OCI-LY1 (cell line): Measurements from ENCODE around the gene USP16.

Experiments used
- H2AFZ ChIP-seq: fragments of 200-600 bp; sonication (generic), shearing (Covaris generic); 2 replicates; pipeline ENCODE4 v1.6.0; 2014; ENCODE audit warnings: antibody characterized with exemption, mild to moderate bottlenecking, low read length
- H3F3A ChIP-seq: fragments of 200-600 bp; sonication (generic), shearing (Covaris generic); 2 replicates; pipeline ENCODE4 v1.6.0; 2014; ENCODE audit warnings: mild to moderate bottlenecking, antibody characterized with exemption, low read length, moderate library complexity; ENCODE audit not compliant: insufficient read depth
- H3K27ac ChIP-seq: fragments of 200-600 bp; sonication (generic); 2 replicates; pipeline ENCODE4 v1.5.1; 2014; ENCODE audit warnings: low read length, mixed run types, mild to moderate bottlenecking, low read depth; ENCODE audit not compliant: poor library complexity, severe bottlenecking
- H3K27me3 ChIP-seq: fragments of 200-600 bp; sonication (generic); 2 replicates; pipeline ENCODE4 v1.6.0; 2014; ENCODE audit warnings: antibody characterized with exemption, mild to moderate bottlenecking, low read length, moderate library complexity; ENCODE audit not compliant: insufficient read depth
- H3K36me3 ChIP-seq: fragments of 200-600 bp; sonication (generic); 2 replicates; pipeline ENCODE4 v1.6.1; 2014; ENCODE audit warnings: mild to moderate bottlenecking, antibody characterized with exemption, low read length, moderate library complexity, mixed read lengths; ENCODE audit not compliant: insufficient read depth
- H3K4me1 ChIP-seq: fragments of 200-600 bp; sonication (generic); 2 replicates; pipeline ENCODE4 v1.5.1; 2014; ENCODE audit warnings: mild to moderate bottlenecking, low read length, moderate library complexity; ENCODE audit not compliant: insufficient read depth, severe bottlenecking
- H3K4me2 ChIP-seq: fragments of 200-600 bp; sonication (generic), shearing (Covaris generic); 2 replicates; pipeline ENCODE4 v1.6.1; 2014; ENCODE audit warnings: low read length
- H3K4me3 ChIP-seq: fragments of 200-600 bp; sonication (generic); 2 replicates; pipeline ENCODE4 v1.5.1; 2014; ENCODE audit warnings: low read length, low read depth, mild to moderate bottlenecking, mixed read lengths; ENCODE audit not compliant: poor library complexity, severe bottlenecking
- H3K79me2 ChIP-seq: fragments of 200-600 bp; shearing (Covaris generic); 2 replicates; pipeline ENCODE4 v1.6.1; 2016; ENCODE audit warnings: mixed run types, low read length, mixed read lengths; ENCODE audit not compliant: insufficient read depth
- H3K9ac ChIP-seq: fragments of 200-600 bp; sonication (generic), shearing (Covaris generic); 2 replicates; pipeline ENCODE4 v1.6.1; 2014; ENCODE audit warnings: mild to moderate bottlenecking, low read length, mixed read lengths
- H3K9me2 ChIP-seq: fragments of 200-600 bp; sonication (generic), shearing (Covaris generic); 2 replicates; pipeline ENCODE4 v1.6.1; 2014; ENCODE audit warnings: low read depth, mild to moderate bottlenecking, low read length, mixed read lengths
- H3K9me3 ChIP-seq: fragments of 200-600 bp; shearing (Covaris generic); 2 replicates; pipeline ENCODE4 v1.6.1; 2014; ENCODE audit warnings: low read length, mixed read lengths
- H4K20me1 ChIP-seq: fragments of 200-600 bp; sonication (generic), shearing (Covaris generic); 2 replicates; pipeline ENCODE4 v1.6.0; 2016; ENCODE audit warnings: mild to moderate bottlenecking, low read length; ENCODE audit not compliant: insufficient read depth
- EZH2 ChIP-seq: fragments of 200-600 bp; sonication (generic), shearing (Covaris generic); IDR thresholded peaks from 2 replicates; pipeline ENCODE4 v1.8.0; 2017; ENCODE audit warnings: borderline replicate concordance, mixed run types, mild to moderate bottlenecking, antibody characterized with exemption, low read length, moderate library complexity, mixed read lengths
- TF ChIP-seq, protein P1 (sequence below): fragments of 200-600 bp; sonication (generic), shearing (Covaris generic); IDR thresholded peaks from 2 replicates; pipeline ENCODE4 v1.5.1; 2017; ENCODE audit warnings: mild to moderate bottlenecking, antibody characterized with exemption, low read length, moderate library complexity, mixed read lengths

Gene USP16

GRCh38 chr21:29082046-29082815 lies 57.8 kb downstream of the USP16 start:
- Histone ChIP-seq H4K20me1 (no peaks in the 10 kb centered on the region), H3F3A (no peaks in the 10 kb centered on the region), H3K79me2 (no peaks in the 10 kb centered on the region), H3K9ac (no peak overlapping the region), H3K9me2 (no peaks in the 10 kb centered on the region), H3K4me3 (no peak overlapping the region), H3K9me3 (no peaks in the 10 kb centered on the region), H3K27ac (no peak overlapping the region), H3K4me2 (no peak overlapping the region), H3K36me3 (no peaks in the 10 kb centered on the region), H3K27me3 (no peaks in the 10 kb centered on the region), H3K4me1 (peaks cover 50% of the 10 kb centered on the region), H2AFZ (no peak overlapping the region)
- no peak for TF ChIP-seq EZH2
- TF ChIP-seq, protein P1, sequence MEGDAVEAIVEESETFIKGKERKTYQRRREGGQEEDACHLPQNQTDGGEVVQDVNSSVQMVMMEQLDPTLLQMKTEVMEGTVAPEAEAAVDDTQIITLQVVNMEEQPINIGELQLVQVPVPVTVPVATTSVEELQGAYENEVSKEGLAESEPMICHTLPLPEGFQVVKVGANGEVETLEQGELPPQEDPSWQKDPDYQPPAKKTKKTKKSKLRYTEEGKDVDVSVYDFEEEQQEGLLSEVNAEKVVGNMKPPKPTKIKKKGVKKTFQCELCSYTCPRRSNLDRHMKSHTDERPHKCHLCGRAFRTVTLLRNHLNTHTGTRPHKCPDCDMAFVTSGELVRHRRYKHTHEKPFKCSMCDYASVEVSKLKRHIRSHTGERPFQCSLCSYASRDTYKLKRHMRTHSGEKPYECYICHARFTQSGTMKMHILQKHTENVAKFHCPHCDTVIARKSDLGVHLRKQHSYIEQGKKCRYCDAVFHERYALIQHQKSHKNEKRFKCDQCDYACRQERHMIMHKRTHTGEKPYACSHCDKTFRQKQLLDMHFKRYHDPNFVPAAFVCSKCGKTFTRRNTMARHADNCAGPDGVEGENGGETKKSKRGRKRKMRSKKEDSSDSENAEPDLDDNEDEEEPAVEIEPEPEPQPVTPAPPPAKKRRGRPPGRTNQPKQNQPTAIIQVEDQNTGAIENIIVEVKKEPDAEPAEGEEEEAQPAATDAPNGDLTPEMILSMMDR: no peak

DNA sequence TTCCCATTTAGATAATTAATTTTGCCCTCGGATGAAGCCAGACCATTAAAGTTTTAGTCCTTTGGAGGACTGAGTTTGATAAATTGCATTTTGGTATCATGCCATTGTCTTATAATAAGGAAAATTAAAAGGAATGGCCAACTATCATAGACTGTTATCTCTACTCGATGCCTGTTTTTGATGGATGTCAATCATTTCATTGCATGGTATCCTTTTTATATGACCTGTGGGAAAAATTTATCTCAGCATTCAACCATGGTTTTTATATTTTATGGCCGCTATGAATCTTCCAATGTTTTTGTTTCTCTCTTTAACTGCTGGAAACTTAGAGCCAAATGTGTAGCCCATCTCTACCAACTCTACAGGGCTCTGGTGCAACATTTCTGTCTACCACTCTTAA lies 58.8 kb downstream of the USP16 start:
- no peak for TF ChIP-seq EZH2
- TF ChIP-seq, protein P1: no peak
- Histone ChIP-seq H3K4me3 (no peak overlapping the region), H3K4me2 (no peak overlapping the region), H3K9me2 (no peaks in the 10 kb centered on the region), H3K36me3 (no peaks in the 10 kb centered on the region), H3K9me3 (no peaks in the 10 kb centered on the region), H3F3A (no peaks in the 10 kb centered on the region), H3K27me3 (no peaks in the 10 kb centered on the region), H3K4me1 (peaks cover 39% of the 10 kb centered on the region), H4K20me1 (no peaks in the 10 kb centered on the region), H2AFZ (no peak overlapping the region), H3K27ac (no peak overlapping the region), H3K79me2 (no peaks in the 10 kb centered on the region), H3K9ac (no peak overlapping the region)

DNA sequence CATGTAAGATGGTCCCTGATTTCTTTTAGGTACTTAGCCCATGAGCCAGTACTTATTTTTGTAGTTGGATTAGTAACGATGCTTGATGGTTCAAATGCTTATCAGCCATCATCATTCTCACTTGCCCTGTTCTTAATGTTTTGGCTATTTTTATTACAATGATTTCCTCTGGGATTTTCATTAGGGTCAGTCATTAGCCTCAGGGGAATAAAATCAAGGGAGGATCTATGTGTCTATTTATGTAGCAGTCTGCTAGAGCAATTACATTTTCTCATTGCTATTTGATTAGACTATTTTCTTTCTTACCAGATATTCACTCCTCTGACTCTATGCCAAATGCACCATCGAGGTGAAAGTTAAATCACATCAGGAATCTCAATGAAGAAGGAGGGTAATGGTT lies 59.9 kb downstream of the USP16 start:
- Histone ChIP-seq H3F3A (no peaks in the 10 kb centered on the region), H3K9ac (no peak overlapping the region)

More for the DNA sequence above, 59.9 kb downstream of the USP16 start:
- H3K4me3 ChIP-seq: no peak overlapping the region
- no peaks in the 10 kb centered on the region for H3K9me3 ChIP-seq
- no peak overlapping the region for H3K4me2 ChIP-seq
- no peaks in the 10 kb centered on the region for H3K36me3 ChIP-seq
- no peak for TF ChIP-seq EZH2
- TF ChIP-seq, protein P1: no peak
- H4K20me1 ChIP-seq: no peaks in the 10 kb centered on the region
- H3K79me2 ChIP-seq: no peaks in the 10 kb centered on the region
- peaks cover 28% of the 10 kb centered on the region for H3K4me1 ChIP-seq
- no peaks in the 10 kb centered on the region for H3K27me3 ChIP-seq
- H3K27ac ChIP-seq: no peak overlapping the region
- H2AFZ ChIP-seq: no peak overlapping the region
- no peaks in the 10 kb centered on the region for H3K9me2 ChIP-seq
